ENCODE measurements around the gene CAPN1.

The CAPN1 gene

GRCh38 chr11:65204143-65204542 lies 22.4 kb downstream of the CAPN1 start:
- TF ChIP-seq, protein P1, sequence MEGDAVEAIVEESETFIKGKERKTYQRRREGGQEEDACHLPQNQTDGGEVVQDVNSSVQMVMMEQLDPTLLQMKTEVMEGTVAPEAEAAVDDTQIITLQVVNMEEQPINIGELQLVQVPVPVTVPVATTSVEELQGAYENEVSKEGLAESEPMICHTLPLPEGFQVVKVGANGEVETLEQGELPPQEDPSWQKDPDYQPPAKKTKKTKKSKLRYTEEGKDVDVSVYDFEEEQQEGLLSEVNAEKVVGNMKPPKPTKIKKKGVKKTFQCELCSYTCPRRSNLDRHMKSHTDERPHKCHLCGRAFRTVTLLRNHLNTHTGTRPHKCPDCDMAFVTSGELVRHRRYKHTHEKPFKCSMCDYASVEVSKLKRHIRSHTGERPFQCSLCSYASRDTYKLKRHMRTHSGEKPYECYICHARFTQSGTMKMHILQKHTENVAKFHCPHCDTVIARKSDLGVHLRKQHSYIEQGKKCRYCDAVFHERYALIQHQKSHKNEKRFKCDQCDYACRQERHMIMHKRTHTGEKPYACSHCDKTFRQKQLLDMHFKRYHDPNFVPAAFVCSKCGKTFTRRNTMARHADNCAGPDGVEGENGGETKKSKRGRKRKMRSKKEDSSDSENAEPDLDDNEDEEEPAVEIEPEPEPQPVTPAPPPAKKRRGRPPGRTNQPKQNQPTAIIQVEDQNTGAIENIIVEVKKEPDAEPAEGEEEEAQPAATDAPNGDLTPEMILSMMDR (IDR thresholded peaks at IDR 0.05; ENCODE audit: low read length): no peak
- no peak for TF ChIP-seq EZH2 (IDR thresholded peaks at IDR 0.05; ENCODE audit: borderline replicate concordance, low read length)
- Histone ChIP-seq H3K4me1 (ENCODE audit: insufficient read depth, low read length, severe bottlenecking) (no peaks in the 10 kb centered on the region), H3K27me3 (ENCODE audit: insufficient read depth, low read length) (no peaks in the 10 kb centered on the region), H3K4me3 (ENCODE audit: low read depth, low read length, poor library complexity, severe bottlenecking) (no peak overlapping the region), H3K9me3 (ENCODE audit: low read length) (no peaks in the 10 kb centered on the region), H3F3A (ENCODE audit: insufficient read depth, low read length) (no peaks in the 10 kb centered on the region), H3K9ac (ENCODE audit: low read length) (no peak overlapping the region), H3K36me3 (ENCODE audit: insufficient read depth, low read length) (peaks cover 37% of the 10 kb centered on the region), H3K27ac (ENCODE audit: low read depth, low read length, poor library complexity, severe bottlenecking) (no peak overlapping the region), H3K79me2 (ENCODE audit: insufficient read depth, low read length) (no peaks in the 10 kb centered on the region), H3K4me2 (ENCODE audit: low read length) (no peak overlapping the region), H4K20me1 (ENCODE audit: insufficient read depth, low read length) (no peaks in the 10 kb centered on the region), H3K9me2 (ENCODE audit: low read depth, low read length) (no peaks in the 10 kb centered on the region), H2AFZ (ENCODE audit: low read length) (no peak overlapping the region)

- no peak overlapping the region for H3K27ac ChIP-seq (ENCODE audit: low read depth, low read length, poor library complexity, severe bottlenecking)
- no peaks in the 10 kb centered on the region for H3K4me1 ChIP-seq (ENCODE audit: insufficient read depth, low read length, severe bottlenecking)
- H3K4me2 ChIP-seq (ENCODE audit: low read length): no peak overlapping the region
- H3K9me2 ChIP-seq (ENCODE audit: low read depth, low read length): no peaks in the 10 kb centered on the region
- no peaks in the 10 kb centered on the region for H3K27me3 ChIP-seq (ENCODE audit: insufficient read depth, low read length)
- no peak overlapping the region for H3K4me3 ChIP-seq (ENCODE audit: low read depth, low read length, poor library complexity, severe bottlenecking)
- H4K20me1 ChIP-seq (ENCODE audit: insufficient read depth, low read length): no peaks in the 10 kb centered on the region
- H3K9me3 ChIP-seq (ENCODE audit: low read length): no peaks in the 10 kb centered on the region
- no peak for TF ChIP-seq EZH2 (IDR thresholded peaks at IDR 0.05; ENCODE audit: borderline replicate concordance, low read length)
- TF ChIP-seq, protein P1 (IDR thresholded peaks at IDR 0.05; ENCODE audit: low read length): peak; percentile 93
- peaks cover 37% of the 10 kb centered on the region for H3K36me3 ChIP-seq (ENCODE audit: insufficient read depth, low read length)
- no peak overlapping the region for H2AFZ ChIP-seq (ENCODE audit: low read length)
- no peak overlapping the region for H3K9ac ChIP-seq (ENCODE audit: low read length)
- H3K79me2 ChIP-seq (ENCODE audit: insufficient read depth, low read length): no peaks in the 10 kb centered on the region
- H3F3A ChIP-seq (ENCODE audit: insufficient read depth, low read length): no peaks in the 10 kb centered on the region
Measured at GRCh38 chr11:65204646-65205601, 23.2 kb downstream of the CAPN1 start.

DNA sequence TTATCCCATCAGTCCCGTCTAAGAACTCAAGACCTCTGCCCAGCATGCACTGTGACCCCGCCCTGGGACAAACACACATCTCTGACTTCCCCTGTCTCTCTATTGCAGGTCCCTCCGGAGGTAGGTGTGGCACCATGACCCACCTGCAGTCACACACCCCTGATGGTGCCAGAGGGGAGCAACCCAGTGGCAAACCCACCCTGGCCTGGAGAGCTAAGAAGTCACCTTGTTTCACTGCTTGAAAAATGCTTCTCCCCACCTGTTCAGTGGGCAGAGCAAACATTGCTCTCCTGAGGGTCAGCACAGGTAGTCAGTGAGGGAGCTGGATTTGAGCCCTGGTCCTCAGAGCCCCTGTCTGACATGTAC lies 23.9 kb downstream of the CAPN1 start:
- Histone ChIP-seq H2AFZ (ENCODE audit: low read length) (no peak overlapping the region), H3K9me3 (ENCODE audit: low read length) (no peaks in the 10 kb centered on the region), H3K4me1 (ENCODE audit: insufficient read depth, low read length, severe bottlenecking) (no peaks in the 10 kb centered on the region), H3K27me3 (ENCODE audit: insufficient read depth, low read length) (no peaks in the 10 kb centered on the region), H3K9ac (ENCODE audit: low read length) (no peak overlapping the region), H4K20me1 (ENCODE audit: insufficient read depth, low read length) (no peaks in the 10 kb centered on the region), H3K27ac (ENCODE audit: low read depth, low read length, poor library complexity, severe bottlenecking) (no peak overlapping the region), H3K36me3 (ENCODE audit: insufficient read depth, low read length) (peaks cover 43% of the 10 kb centered on the region), H3K4me3 (ENCODE audit: low read depth, low read length, poor library complexity, severe bottlenecking) (no peak overlapping the region), H3F3A (ENCODE audit: insufficient read depth, low read length) (no peaks in the 10 kb centered on the region), H3K79me2 (ENCODE audit: insufficient read depth, low read length) (no peaks in the 10 kb centered on the region), H3K9me2 (ENCODE audit: low read depth, low read length) (no peaks in the 10 kb centered on the region), H3K4me2 (ENCODE audit: low read length) (no peak overlapping the region)
- TF ChIP-seq EZH2 (IDR thresholded peaks at IDR 0.05; ENCODE audit: borderline replicate concordance, low read length): no peak
- TF ChIP-seq, protein P1 (IDR thresholded peaks at IDR 0.05; ENCODE audit: low read length): no peak
